Neural progenitor cell (in vitro differentiated cells): ENCODE measurements around the gene MTHFD2L. TPM values are rescaled to one million over a fixed set of nuclear protein-coding genes. Genes with fewer than 3 reads are reported as not detected.
"Not testable (repeated sequence)": the region's sequence is repeated elsewhere in the genome, so short reads cannot be mapped to it uniquely, and the experiment has no call there.

Source experiments
- DNase-seq: peaks from one replicate; pipeline ENCODE4 v3.0.0-alpha.2; 2016; ENCODE audit warnings: low spot score
- H2AFZ ChIP-seq: fragments of 200-600 bp; sonication (generic); replicated peaks from 2 replicates; pipeline ENCODE4 v1.6.1; 2016; ENCODE audit warnings: antibody characterized with exemption
- H3F3A ChIP-seq: fragments of 200-600 bp; sonication (generic); 2 replicates; pipeline ENCODE4 v1.6.1; 2016; ENCODE audit warnings: antibody characterized with exemption, low read depth
- H3K27ac ChIP-seq: fragments of 200-600 bp; sonication (generic); 2 replicates; pipeline ENCODE4 v1.5.1; 2016; ENCODE audit warnings: mild to moderate bottlenecking
- H3K27me3 ChIP-seq: fragments of 200-600 bp; sonication (generic); 2 replicates; pipeline ENCODE4 v1.6.1; 2016; ENCODE audit warnings: mild to moderate bottlenecking, moderate library complexity
- H3K36me3 ChIP-seq: fragments of 200-600 bp; sonication (generic); 2 replicates; pipeline ENCODE4 v1.5.1; 2016
- H3K4me1 ChIP-seq: fragments of 200-600 bp; sonication (generic); 2 replicates; pipeline ENCODE4 v1.6.1; 2016; ENCODE audit warnings: mixed run types
- H3K4me2 ChIP-seq: fragments of 200-600 bp; sonication (generic); 2 replicates; pipeline ENCODE4 v1.6.1; 2016
- H3K4me3 ChIP-seq: fragments of 200-600 bp; sonication (generic); 2 replicates; pipeline ENCODE4 v1.5.1; 2016
- H3K79me2 ChIP-seq: fragments of 200-600 bp; sonication (generic); 2 replicates; pipeline ENCODE4 v1.6.1; 2016; ENCODE audit warnings: low read depth
- H3K9ac ChIP-seq: fragments of 200-600 bp; sonication (generic); 2 replicates; pipeline ENCODE4 v1.6.1; 2016
- H3K9me3 ChIP-seq: fragments of 200-600 bp; sonication (generic); 2 replicates; pipeline ENCODE4 v1.5.1; 2016; ENCODE audit warnings: low read depth
- H4K20me1 ChIP-seq: fragments of 200-600 bp; sonication (generic); 2 replicates; pipeline ENCODE4 v1.6.1; 2016; ENCODE audit warnings: low read depth
- H3K27ac Mint-ChIP-seq: 3 replicates; pipeline ENCODE4 v1.8.0; 2021; ENCODE audit warnings: mixed read lengths
- H3K27me3 Mint-ChIP-seq: 2 replicates; pipeline ENCODE4 v1.8.0; 2022; ENCODE audit warnings: low read depth, mild to moderate bottlenecking, inconsistent platforms, moderate library complexity, mixed read lengths; ENCODE audit not compliant: insufficient read depth
- H3K36me3 Mint-ChIP-seq: 3 replicates; pipeline ENCODE4 v1.8.0; 2021; ENCODE audit warnings: mixed read lengths
- H3K4me1 Mint-ChIP-seq: 3 replicates; pipeline ENCODE4 v1.8.0; 2021; ENCODE audit warnings: mixed read lengths
- H3K4me3 Mint-ChIP-seq: 3 replicates; pipeline ENCODE4 v1.8.0; 2021; ENCODE audit warnings: mild to moderate bottlenecking, moderate library complexity, mixed read lengths
- H3K9me3 Mint-ChIP-seq: 3 replicates; pipeline ENCODE4 v1.8.0; 2020; ENCODE audit warnings: mixed read lengths
- EZH2 ChIP-seq: fragments of 200-600 bp; sonication (generic); IDR thresholded peaks from 2 replicates; pipeline ENCODE4 v1.6.1; 2017; ENCODE audit warnings: antibody characterized with exemption, mild to moderate bottlenecking, moderate library complexity
- EZH2phosphoT487 ChIP-seq: fragments of 200-600 bp; sonication (generic); IDR thresholded peaks from 2 replicates; pipeline ENCODE4 v1.6.1; 2017; ENCODE audit warnings: antibody characterized with exemption
- total RNA-seq: library from RNA; depleted of rRNA; stranded (reverse); fragments of >200 nt; gene quantifications from 2 replicates; pipeline ENCODE4 v1.2.3, GENCODE V29; 2015; ENCODE audit warnings: low replicate concordance
- TF ChIP-seq, protein P1 (sequence below): fragments of 200-600 bp; sonication (generic); IDR thresholded peaks from 2 replicates; pipeline ENCODE4 v1.5.1; 2017; ENCODE audit warnings: antibody characterized with exemption, mild to moderate bottlenecking

MTHFD2L gene
- total RNA-seq, 1 donor from 2014 or later = 22.1 TPM

DNA sequence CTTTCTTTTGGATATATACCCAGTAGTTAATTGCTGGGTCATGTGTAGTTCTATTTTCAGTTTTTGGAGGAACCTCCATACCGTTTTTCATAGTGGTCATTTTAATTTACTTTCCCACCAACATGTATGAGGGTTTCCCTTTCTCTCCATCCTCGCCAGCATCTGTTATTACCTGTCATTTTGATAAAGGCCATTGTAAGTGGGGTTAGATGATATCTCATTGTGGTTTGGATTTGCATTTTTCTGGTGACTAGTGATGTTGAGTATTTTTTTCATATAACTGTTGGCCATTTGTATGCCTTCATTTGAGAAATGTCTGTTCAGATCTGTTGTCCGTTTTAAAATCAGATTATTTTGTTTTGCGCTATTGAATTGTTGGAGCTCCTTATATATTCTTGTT is 30.2 kb upstream of the MTHFD2L start:
- Histone ChIP-seq H3K4me2 (no peak overlapping the region), H3K27ac (no peak overlapping the region), H3K36me3 (no peaks in the 10 kb centered on the region), H3K27me3 (no peaks in the 10 kb centered on the region), H4K20me1 (no peaks in the 10 kb centered on the region), H3K9ac (no peak overlapping the region), H3K4me3 (no peak overlapping the region), H3K4me1 (no peaks in the 10 kb centered on the region), H3F3A (no peaks in the 10 kb centered on the region), H3K79me2 (no peaks in the 10 kb centered on the region), H2AFZ (no peak overlapping the region), H3K9me3 (peaks cover 4% of the 10 kb centered on the region)
- Mint-ChIP-seq H3K27ac (no peak overlapping the region), H3K36me3 (peaks cover 2% of the 10 kb centered on the region), H3K9me3 (peaks cover 28% of the 10 kb centered on the region), H3K4me1 (no peaks in the 10 kb centered on the region), H3K4me3 (no peak overlapping the region), H3K27me3 (no peaks in the 10 kb centered on the region)
- TF ChIP-seq EZH2phosphoT487 = no peak
- TF ChIP-seq EZH2 = no peak
- TF ChIP-seq, protein P1, sequence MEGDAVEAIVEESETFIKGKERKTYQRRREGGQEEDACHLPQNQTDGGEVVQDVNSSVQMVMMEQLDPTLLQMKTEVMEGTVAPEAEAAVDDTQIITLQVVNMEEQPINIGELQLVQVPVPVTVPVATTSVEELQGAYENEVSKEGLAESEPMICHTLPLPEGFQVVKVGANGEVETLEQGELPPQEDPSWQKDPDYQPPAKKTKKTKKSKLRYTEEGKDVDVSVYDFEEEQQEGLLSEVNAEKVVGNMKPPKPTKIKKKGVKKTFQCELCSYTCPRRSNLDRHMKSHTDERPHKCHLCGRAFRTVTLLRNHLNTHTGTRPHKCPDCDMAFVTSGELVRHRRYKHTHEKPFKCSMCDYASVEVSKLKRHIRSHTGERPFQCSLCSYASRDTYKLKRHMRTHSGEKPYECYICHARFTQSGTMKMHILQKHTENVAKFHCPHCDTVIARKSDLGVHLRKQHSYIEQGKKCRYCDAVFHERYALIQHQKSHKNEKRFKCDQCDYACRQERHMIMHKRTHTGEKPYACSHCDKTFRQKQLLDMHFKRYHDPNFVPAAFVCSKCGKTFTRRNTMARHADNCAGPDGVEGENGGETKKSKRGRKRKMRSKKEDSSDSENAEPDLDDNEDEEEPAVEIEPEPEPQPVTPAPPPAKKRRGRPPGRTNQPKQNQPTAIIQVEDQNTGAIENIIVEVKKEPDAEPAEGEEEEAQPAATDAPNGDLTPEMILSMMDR = no peak
- DNase-seq = no peak

DNA sequence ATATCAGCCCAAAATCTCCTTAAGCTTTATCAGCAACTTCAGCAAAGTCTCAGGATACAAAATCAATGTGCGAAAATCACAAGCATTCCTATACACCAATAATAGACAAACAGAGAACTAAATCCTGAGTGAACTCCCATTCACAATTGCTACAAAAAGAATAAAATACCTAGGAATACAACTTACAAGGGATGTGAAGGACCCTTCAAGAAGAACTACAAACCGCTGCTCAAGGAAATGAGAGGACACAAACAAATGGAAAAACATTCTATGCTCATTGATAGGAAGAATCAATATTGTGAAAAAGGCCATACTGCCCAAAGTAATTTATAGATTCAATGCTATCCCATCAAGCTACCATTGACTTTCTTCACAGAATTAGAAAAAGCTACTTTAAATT is 27.1 kb upstream of the MTHFD2L start:
- not testable (repeated sequence) for H3K36me3 Mint-ChIP-seq, H3K4me1 ChIP-seq, H3K9ac ChIP-seq, H3K4me3 Mint-ChIP-seq, H3K4me2 ChIP-seq, H3F3A ChIP-seq, H4K20me1 ChIP-seq, H3K27ac Mint-ChIP-seq, DNase-seq, H3K9me3 ChIP-seq, H3K27me3 ChIP-seq, H3K27ac ChIP-seq, H2AFZ ChIP-seq, H3K36me3 ChIP-seq, H3K4me1 Mint-ChIP-seq, H3K79me2 ChIP-seq, H3K4me3 ChIP-seq, H3K27me3 Mint-ChIP-seq
- peaks cover 28% of the 10 kb centered on the region for H3K9me3 Mint-ChIP-seq

DNA sequence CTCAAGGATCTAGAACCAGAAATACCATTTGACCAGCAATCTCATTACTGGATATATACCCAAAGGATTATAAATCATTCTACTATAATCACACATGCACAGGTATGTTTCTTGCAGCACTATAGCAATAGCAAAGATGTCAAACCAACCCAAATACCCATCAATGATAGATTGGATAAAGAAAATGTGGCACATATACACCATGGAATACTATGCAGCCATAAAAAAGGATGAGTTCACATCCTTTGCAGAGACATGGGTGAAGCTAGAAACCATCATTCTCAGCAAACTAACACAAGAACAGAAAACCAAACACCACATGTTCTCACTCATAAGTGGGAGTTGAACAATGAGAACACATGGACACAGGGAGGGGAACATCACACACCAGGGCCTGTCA is 25.7 kb upstream of the MTHFD2L start:
- not testable (repeated sequence) for H3K4me2 ChIP-seq, H3K4me3 ChIP-seq, H3K9me3 ChIP-seq, H3K36me3 Mint-ChIP-seq, H3K4me1 ChIP-seq, H2AFZ ChIP-seq, H3K9ac ChIP-seq, H3F3A ChIP-seq, H3K4me1 Mint-ChIP-seq, H3K4me3 Mint-ChIP-seq, H3K27ac ChIP-seq, H3K27me3 ChIP-seq, DNase-seq, H3K27me3 Mint-ChIP-seq, H3K36me3 ChIP-seq, H3K27ac Mint-ChIP-seq, H3K79me2 ChIP-seq, H4K20me1 ChIP-seq
- peaks cover 35% of the 10 kb centered on the region for H3K9me3 Mint-ChIP-seq

DNA sequence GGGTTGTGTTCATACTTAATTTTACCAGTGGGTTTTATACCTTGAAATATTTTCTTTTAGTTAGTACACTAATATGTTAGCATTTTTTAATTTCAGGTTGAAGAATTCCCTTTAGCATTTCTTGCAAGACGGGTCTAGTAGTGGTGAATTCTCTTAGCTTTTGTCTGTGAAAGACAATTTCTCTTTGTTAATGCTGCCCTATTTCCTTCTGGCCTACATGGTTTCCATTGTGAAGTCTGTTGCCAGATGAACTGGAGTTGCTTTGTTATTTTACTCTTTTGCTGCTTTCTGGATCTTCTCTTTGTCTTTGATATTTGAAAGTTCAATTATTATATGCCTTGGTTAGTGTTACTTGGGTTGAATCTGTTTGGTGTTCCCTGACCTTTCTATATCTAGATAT is 25.0 kb upstream of the MTHFD2L start:
- Histone ChIP-seq H3F3A (no peaks in the 10 kb centered on the region), H2AFZ (no peak overlapping the region), H3K4me3 (no peak overlapping the region), H3K79me2 (no peaks in the 10 kb centered on the region), H3K4me2 (no peak overlapping the region), H3K27ac (no peak overlapping the region), H3K36me3 (no peaks in the 10 kb centered on the region), H3K27me3 (no peaks in the 10 kb centered on the region), H3K9ac (no peak overlapping the region), H3K9me3 (no peaks in the 10 kb centered on the region), H3K4me1 (no peaks in the 10 kb centered on the region), H4K20me1 (no peaks in the 10 kb centered on the region)
- Mint-ChIP-seq H3K4me3 (no peak overlapping the region), H3K9me3 (peaks cover 35% of the 10 kb centered on the region), H3K4me1 (peaks cover 4% of the 10 kb centered on the region), H3K36me3 (no peaks in the 10 kb centered on the region), H3K27ac (no peak overlapping the region), H3K27me3 (no peaks in the 10 kb centered on the region)
- no peak for DNase-seq
- TF ChIP-seq, protein P1 = no peak
- TF ChIP-seq EZH2phosphoT487 (no peak), EZH2 (no peak)
